Ascending aorta (tissue), 2 donors: Measurements from ENCODE around the gene SUPT4H1. TPM values are rescaled to one million over a fixed set of nuclear protein-coding genes. Genes with fewer than 3 reads are reported as not detected.
A peak's percentile ranks its signal among the peaks of the same experiment; 100 is the strongest.

Experiments
- DNase-seq, 2 donors: peaks; one replicate each; pipeline ENCODE4 v3.0.0-alpha.2; 2019; ENCODE audit warnings: low spot score in 2 of 2
- H3K27ac ChIP-seq, 2 donors: fragments of 200-600 bp; sonication (generic); one replicate each; pipeline ENCODE4 v1.5.1; 2016 to 2017; ENCODE audit warnings: mild to moderate bottlenecking in 1 of 2
- H3K27me3 ChIP-seq: fragments of 200-600 bp; sonication (generic); one replicate; pipeline ENCODE4 v1.5.1; 2017
- H3K36me3 ChIP-seq, 2 donors: fragments of 200-600 bp; sonication (generic); one replicate each; pipeline ENCODE4 v1.5.1; 2016
- H3K4me1 ChIP-seq, 2 donors: fragments of 200-600 bp; sonication (generic); one replicate each; pipeline ENCODE4 v1.5.1; 2016 to 2017; ENCODE audit warnings: mild to moderate bottlenecking in 1 of 2
- H3K4me3 ChIP-seq, 2 donors: fragments of 200-600 bp; sonication (generic); one replicate each; pipeline ENCODE4 v1.5.1; 2016 to 2017; ENCODE audit warnings: mild to moderate bottlenecking in 1 of 2
- H3K9me3 ChIP-seq, 2 donors: fragments of 200-600 bp; sonication (generic); one replicate each; pipeline ENCODE4 v1.5.1; 2016
- CTCF ChIP-seq, 3 experiments: fragments of 200-600 bp in 2 of 3; fragments of 450-650 bp in 1 of 3; sonication (generic) in 2 of 3; IDR thresholded peaks; one replicate each; pipeline ENCODE4 v1.5.1; 2016 to 2019; ENCODE audit warnings: antibody characterized with exemption in 3 of 3, mild to moderate bottlenecking in 1 of 3, moderate library complexity in 1 of 3
- intact Hi-C: fragments of 100-400 bp; cut with DNase I; formaldehyde crosslinking; loops from one replicate; pipeline ENCODE4 v1.15.1; 2023
- total RNA-seq: library from RNA; depleted of rRNA; stranded (reverse); fragments of >200 nt; gene quantifications from one replicate; pipeline ENCODE4 v1.1.0, GENCODE V29; 2016

Gene SUPT4H1
- total RNA-seq, 1 donor from 2014 or later = 18.0 TPM

- Histone ChIP-seq H3K27me3 (no peaks in the 10 kb centered on the region), H3K4me1 (peaks cover 0 to 3% of the 10 kb centered on the region in 2 donors), H3K27ac (no peak overlapping the region), H3K9me3 (no peaks in the 10 kb centered on the region), H3K36me3 (no peaks in the 10 kb centered on the region), H3K4me3 (peak overlapping the region; percentile 10 to 62)
- intact Hi-C loops = no loop called here
- no peak for TF ChIP-seq CTCF (IDR thresholded peaks at IDR 0.05)
- no peak for DNase-seq
Observed at GRCh38 chr17:58332778-58333735, 18.9 kb downstream of the SUPT4H1 start.

- no peaks in the 10 kb centered on the region for H3K27me3 ChIP-seq
- H3K36me3 ChIP-seq = no peaks in the 10 kb centered on the region
- peak; percentile 52 to 79 for DNase-seq
- peaks cover 0 to 3% of the 10 kb centered on the region in 2 donors for H3K4me1 ChIP-seq
- H3K4me3 ChIP-seq = peak overlapping the region; percentile 10 to 62
- intact Hi-C loops = no loop called here
- H3K27ac ChIP-seq = peak overlapping the region; percentile 15 to 57
- H3K9me3 ChIP-seq = no peaks in the 10 kb centered on the region
- no peak for TF ChIP-seq CTCF (IDR thresholded peaks at IDR 0.05)
Observed at GRCh38 chr17:58331815-58332777, 19.9 kb downstream of the SUPT4H1 start.

- peak overlapping the region; percentile 15 to 57 for H3K27ac ChIP-seq
- intact Hi-C loops = no loop called here
- no peaks in the 10 kb centered on the region for H3K36me3 ChIP-seq
- H3K4me1 ChIP-seq = peaks cover 0 to 1% of the 10 kb centered on the region in 2 donors
- no peak for DNase-seq
- H3K27me3 ChIP-seq = no peaks in the 10 kb centered on the region
- no peaks in the 10 kb centered on the region for H3K9me3 ChIP-seq
- no peak for TF ChIP-seq CTCF (IDR thresholded peaks at IDR 0.05)
- H3K4me3 ChIP-seq = peak overlapping the region in 1 of 2 donors; percentile 62
Observed at GRCh38 chr17:58330997-58331814, 20.8 kb downstream of the SUPT4H1 start.

GRCh38 chr17:58330538-58330996, 21.4 kb downstream of the SUPT4H1 start:
- H3K36me3 ChIP-seq = no peaks in the 10 kb centered on the region
- peak overlapping the region in 1 of 2 donors; percentile 62 for H3K4me3 ChIP-seq
- H3K27me3 ChIP-seq = no peaks in the 10 kb centered on the region
- no peak for TF ChIP-seq CTCF (IDR thresholded peaks at IDR 0.05)
- no peaks in the 10 kb centered on the region for H3K9me3 ChIP-seq
- intact Hi-C loops = no loop called here
- H3K4me1 ChIP-seq = no peaks in the 10 kb centered on the region
- H3K27ac ChIP-seq = peak overlapping the region in 1 of 2 donors; percentile 57
- DNase-seq = no peak
